Gastrocnemius medialis (tissue), 4 donors: ENCODE results near the gene SPDYA.

ENCODE experiments used
- POLR2A ChIP-seq, 2 donors: fragments of 450-650 bp; IDR thresholded peaks; one replicate each; pipeline ENCODE4 v1.6.1; 2017; ENCODE audit warnings: antibody characterized with exemption in 2 of 2, mild to moderate bottlenecking in 2 of 2, moderate library complexity in 2 of 2
- TF ChIP-seq, protein P1 (sequence below), 5 experiments: fragments of 450-650 bp in 3 of 5; fragments of 200-600 bp in 2 of 5; sonication (generic) in 2 of 5; IDR thresholded peaks in 4 of 5; conservative IDR thresholded peaks in 1 of 5; 1 replicate in 4 of 5; 2 replicates in 1 of 5; pipeline ENCODE4 v1.5.1; 2016 to 2019; ENCODE audit warnings: antibody characterized with exemption in 5 of 5, mild to moderate bottlenecking in 3 of 5, moderate library complexity in 3 of 5

DNA sequence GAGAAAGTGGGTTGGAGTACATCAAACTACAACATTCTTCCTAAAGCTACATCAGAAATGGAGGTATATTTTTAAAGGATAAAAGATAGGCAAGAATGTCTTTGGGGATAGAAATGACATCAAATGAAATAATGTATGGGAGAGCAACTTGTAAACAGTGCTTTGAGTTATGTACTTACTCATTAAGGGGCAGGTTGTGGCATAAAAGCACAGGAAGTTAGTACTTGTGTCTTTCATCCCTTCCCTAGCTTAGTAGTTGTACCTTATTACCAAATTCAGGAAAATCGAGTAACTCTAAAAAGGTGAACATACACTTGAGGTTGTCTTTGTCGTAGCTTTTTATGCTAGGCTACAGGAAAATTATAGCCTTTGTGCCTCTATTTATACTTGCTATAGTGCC is 30.1 kb upstream of the SPDYA start:
- TF ChIP-seq, protein P1, sequence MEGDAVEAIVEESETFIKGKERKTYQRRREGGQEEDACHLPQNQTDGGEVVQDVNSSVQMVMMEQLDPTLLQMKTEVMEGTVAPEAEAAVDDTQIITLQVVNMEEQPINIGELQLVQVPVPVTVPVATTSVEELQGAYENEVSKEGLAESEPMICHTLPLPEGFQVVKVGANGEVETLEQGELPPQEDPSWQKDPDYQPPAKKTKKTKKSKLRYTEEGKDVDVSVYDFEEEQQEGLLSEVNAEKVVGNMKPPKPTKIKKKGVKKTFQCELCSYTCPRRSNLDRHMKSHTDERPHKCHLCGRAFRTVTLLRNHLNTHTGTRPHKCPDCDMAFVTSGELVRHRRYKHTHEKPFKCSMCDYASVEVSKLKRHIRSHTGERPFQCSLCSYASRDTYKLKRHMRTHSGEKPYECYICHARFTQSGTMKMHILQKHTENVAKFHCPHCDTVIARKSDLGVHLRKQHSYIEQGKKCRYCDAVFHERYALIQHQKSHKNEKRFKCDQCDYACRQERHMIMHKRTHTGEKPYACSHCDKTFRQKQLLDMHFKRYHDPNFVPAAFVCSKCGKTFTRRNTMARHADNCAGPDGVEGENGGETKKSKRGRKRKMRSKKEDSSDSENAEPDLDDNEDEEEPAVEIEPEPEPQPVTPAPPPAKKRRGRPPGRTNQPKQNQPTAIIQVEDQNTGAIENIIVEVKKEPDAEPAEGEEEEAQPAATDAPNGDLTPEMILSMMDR (IDR thresholded peaks at IDR 0.05 in 4 of 5, conservative IDR thresholded peaks at IDR 0.05 in 1 of 5) = no peak
- TF ChIP-seq POLR2A (IDR thresholded peaks at IDR 0.05) = no peak
